ENCODE measurements around the gene HBA2.
"Not testable (repeated sequence)": the region's sequence is repeated elsewhere in the genome, so short reads cannot be mapped to it uniquely, and the experiment has no call there.

HBA2 gene

DNA sequence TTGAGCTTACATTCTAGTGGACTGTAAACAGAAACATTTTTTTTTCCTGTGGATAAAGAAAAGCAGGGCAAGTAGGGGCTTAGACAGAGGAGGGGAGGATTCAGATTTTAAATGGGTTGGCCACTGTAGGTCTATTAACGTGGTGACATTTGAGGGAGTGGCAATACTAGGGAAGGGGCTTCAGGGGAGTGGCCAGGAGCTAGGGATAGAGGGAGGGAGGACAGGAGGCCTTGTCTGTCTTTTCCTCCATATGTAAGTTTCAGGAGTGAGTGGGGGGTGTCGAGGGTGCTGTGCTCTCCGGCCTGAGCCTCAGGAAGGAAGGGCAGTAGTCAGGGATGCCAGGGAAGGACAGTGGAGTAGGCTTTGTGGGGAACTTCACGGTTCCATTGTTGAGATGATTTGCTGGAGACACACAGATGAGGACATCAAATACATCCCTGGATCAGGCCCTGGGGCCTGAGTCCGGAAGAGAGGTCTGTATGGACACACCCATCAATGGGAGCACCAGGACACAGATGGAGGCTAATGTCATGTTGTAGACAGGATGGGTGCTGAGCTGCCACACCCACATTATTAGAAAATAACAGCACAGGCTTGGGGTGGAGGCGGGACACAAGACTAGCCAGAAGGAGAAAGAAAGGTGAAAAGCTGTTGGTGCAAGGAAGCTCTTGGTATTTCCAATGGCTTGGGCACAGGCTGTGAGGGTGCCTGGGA lies 13.4 kb upstream of the HBA2 start:
- DNase-seq, result no peak

DNA sequence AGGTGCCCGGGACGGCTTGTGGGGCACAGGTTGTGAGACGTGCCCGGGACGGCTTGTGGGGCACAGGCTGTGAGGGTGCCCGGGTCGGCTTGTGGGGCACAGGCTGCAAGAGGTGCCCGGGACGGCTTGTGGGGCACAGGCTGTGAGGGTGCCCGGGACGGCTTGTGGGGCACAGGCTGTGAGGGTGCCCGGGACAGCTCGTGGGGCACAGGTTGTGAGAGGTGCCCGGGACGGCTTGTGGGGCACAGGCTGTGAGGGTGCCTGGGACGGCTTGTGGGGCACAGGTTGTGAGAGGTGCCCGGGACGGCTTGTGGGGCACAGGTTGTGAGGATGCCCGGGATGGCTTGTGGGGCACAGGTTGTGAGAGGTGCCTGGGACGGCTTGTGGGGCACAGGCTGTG lies 12.4 kb upstream of the HBA2 start:
- DNase-seq, result not testable (repeated sequence)

DNA sequence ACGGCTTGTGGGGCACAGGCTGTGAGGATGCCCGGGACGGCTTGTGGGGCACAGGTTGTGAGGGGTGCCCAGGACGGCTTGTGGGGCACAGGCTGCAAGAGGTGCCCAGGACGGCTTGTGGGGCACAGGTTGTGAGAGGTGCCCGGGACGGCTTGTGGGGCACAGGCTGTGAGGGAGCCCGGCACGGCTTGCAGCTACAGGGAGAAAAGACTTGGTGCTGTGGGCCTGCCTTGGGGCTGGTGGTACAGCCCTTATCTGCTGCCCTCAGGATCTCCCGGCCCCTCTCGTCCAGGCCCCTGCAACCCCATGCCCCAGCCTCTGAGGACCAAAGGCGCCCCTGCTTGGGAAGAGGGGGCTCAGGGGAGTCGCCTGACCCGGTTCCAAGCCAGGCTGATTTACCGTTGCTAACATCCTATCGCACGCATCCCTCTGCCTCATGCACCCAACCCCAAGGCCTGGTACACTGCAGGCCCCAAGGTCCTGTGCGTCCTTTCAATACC lies 11.9 kb upstream of the HBA2 start:
- DNase-seq, result no peak

DNA sequence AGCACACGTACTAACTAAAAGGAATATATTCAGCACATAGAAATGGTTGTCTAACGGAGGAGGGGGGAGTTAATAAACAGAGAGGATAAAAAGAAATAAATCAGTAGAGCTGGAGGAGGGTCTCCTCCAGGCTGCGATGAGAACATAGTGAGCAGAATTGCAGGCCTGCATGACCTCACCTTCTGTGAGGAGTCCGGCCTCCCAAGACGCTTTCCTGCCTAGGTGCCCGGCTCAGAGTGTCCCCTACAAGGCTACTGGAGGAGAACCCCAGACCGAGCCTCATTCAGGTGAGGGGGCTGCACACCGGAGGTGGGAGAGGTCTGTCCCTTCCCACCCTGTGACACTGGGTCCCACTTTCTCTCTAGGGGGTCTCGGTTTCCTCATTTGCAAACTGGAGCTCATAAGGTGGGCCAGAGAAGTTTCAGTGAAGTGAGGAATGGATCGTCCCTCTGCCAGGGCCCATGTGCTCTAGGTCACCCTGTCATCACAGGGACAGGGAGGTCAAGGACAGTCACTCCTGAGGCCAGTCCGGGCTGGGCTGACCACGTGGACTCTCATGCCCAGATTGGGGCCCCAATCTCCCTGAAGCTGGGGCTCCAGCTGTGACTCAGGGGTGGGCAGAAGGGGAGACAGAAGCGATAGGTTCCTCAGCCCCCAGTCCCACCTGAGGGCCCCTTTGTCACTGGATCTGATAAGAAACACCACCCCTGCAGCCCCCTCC lies 10.2 kb upstream of the HBA2 start:
- DNase-seq, result no peak

DNA sequence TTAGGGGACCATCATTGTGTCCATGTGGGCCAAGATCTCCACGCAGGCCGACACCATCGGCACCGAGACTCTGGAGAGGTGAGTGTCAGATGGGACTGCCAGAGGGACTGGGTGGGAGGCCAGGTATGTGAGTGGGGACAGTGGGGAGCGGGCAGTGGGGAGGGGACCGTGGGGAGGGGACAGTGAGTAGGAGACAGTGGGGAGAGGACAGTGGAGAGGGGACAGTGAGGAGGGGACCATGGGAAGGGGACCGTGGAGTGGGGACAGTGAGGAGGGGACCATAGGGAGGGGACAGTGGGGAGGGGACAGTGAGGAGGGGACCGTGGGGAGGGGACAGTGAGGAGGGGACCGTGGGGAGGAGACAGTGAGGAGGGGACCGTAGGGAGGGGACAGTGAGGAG lies 9.5 kb upstream of the HBA2 start:
- not testable (repeated sequence) for DNase-seq

DNA sequence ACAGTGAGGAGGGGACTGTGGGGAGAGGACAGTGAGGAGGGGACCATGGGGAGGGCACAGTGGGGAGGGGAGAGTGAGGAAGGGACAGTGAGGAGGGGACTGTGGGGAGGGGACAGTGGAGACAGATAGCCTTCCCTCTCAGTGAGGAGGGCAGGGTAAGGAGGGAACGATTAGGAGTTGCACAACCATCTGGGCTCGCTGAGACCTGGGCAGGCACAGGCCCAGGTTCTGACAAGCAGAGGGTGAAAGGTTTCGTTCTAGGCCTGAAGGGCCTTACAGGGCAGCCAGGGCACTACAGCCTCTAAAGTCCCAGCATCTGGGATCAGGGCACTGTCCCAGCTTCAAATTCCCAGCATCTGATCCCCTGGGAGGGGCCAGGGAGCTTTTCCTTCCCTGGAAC lies 9.0 kb upstream of the HBA2 start:
- not testable (repeated sequence) for DNase-seq

DNA sequence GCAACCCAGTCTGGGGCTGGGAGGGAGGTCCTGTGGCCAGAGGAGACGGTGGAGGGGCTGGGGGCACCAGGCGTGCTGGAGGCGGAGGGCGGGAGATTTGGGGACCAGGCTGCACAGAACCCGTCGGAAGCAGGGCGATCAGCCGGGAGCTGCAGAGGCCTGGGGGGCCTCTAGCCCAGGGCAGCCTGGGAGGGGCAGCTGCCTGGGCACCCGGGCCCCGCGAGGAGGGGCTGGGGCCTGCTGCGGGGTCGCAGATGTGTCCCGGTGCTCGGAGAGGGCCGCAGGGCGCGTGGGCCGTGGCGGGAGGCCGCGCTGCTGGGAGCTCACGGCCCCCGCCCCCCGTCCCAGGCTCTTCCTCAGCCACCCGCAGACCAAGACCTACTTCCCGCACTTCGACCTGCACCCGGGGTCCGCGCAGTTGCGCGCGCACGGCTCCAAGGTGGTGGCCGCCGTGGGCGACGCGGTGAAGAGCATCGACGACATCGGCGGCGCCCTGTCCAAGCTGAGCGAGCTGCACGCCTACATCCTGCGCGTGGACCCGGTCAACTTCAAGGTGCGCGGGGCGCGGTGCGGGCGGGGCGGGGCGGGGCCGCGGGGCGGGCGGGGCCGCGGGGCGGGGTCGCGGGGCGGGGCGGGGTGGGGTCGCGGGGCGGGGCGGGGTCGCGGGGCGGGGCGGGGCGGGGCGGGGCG lies 8.4 kb upstream of the HBA2 start:
- not testable (repeated sequence) for DNase-seq

DNA sequence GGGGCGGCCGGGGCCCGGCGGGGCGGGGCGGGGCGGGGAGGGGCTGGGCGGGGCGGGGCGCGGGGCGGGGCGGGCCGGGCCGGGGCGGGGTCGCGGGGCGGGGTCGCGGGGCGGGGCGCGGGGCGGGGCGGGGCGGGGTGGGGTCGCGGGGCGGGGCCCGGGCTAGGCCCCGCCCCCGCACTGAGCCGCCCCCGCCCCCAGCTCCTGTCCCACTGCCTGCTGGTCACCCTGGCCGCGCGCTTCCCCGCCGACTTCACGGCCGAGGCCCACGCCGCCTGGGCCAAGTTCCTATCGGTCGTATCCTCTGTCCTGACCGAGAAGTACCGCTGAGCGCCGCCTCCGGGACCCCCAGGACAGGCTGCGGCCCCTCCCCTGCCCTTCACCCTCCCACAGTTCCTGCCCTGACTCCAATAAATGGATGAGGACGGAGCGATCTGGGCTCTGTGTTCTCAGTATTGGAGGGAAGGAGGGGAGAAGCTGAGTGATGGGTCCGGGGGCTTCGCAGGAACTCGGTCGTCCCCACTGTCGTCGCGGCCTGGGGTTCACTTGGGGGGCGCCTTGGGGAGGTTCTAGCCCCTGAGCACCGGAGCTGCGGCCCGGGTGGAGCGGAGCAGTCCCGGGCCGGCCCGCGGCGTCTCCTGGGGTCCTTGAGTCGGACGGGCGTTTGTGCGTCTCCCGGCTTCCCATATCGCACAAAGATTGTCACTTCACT lies 7.7 kb upstream of the HBA2 start:
- DNase-seq, result no peak

DNA sequence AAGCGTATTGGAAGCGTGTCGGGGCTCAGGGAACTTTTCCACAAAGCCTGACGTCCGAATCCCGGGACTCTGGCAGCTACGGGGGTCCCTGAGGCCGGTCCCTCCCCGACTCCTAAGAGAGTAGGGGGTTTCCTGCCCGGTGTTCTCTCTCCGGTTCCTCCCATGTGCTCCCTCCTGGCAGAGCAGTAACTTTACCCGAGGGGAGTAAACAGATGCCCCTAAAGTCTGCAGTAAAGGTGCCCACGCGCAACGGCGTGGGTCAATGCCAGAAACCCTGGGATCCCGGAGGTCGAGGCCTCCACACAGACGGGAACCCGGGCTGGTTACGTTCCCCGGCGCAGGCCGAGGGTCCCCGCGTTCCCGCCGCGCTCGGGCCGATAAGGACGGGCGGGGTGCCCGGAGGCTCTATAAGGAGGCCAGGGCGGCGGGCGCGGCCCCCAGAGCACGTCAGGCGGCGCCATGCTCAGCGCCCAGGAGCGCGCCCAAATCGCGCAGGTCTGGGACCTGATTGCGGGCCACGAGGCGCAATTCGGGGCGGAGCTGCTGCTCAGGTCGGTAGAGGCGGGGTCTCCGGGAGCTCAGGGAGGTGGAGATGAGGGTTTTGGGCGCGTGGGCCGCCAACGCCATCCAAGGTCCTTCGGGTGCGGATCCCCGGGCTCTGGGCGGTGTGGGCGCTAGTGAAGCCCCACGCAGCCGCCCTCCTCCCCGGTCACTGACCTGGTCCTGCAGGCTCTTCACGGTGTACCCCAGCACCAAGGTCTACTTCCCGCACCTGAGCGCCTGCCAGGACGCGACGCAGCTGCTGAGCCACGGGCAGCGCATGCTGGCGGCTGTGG lies 6.9 kb upstream of the HBA2 start, which contains the start of gene HBM:
HBM (plus strand) TSS at position 440 of the 836 bp plus-strand sequence; CDS start at position 460, 20 bp downstream.
- peak; percentile 41 for DNase-seq

DNA sequence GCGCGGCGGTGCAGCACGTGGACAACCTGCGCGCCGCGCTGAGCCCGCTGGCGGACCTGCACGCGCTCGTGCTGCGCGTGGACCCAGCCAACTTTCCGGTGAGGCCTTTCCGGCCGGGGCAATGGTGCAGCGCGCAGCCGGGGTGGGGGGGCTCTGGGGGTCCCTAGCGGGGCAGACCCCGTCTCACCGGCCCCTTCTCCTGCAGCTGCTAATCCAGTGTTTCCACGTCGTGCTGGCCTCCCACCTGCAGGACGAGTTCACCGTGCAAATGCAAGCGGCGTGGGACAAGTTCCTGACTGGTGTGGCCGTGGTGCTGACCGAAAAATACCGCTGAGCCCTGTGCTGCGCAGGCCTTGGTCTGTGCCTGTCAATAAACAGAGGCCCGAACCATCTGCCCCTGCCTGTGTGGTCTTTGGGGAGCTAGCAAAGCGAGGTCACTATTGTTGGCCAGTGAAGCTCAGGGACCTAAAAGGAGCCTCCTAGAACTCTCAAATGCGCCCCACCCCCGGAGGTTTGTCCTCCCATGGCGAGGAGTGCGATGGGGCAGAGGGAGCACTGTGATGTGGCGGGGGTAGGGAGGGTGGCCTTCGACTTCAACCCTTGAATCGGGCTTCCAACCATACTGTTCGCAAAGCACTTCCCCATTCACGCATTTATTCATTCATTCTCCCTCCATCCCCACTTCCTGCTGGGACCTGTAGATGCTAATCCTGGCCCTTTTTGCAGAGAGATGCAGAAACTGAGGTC lies 6.1 kb upstream of the HBA2 start:
- no peak for DNase-seq

DNA sequence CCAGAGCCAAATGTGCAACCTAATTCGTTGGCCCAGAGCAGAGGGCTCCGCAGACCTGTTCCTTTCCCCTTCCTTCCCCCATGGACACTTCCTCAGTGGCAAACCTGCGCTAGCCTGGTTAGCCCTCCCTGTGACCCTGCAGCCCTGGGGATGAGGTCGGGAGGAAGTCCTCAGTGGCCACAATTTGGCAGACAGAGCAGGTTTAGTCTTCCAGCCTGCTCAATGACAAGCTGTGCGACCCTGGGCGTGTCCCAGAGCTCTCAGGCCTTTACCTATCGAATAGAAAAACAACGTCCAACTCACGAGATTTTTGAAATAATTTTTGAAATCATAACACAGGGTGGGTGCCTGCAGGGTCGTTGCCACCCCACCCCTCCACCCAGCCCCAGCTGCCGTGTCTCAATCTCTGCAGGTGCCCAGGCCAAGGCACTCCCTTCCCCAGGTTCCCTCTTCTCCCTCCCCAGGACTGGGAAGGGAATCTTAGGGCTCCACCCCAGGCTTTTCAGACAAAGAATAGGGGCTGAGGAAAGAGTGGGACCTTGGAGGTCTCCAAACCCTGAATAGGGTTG lies 5.5 kb upstream of the HBA2 start:
- DNase-seq, result no peak

DNA sequence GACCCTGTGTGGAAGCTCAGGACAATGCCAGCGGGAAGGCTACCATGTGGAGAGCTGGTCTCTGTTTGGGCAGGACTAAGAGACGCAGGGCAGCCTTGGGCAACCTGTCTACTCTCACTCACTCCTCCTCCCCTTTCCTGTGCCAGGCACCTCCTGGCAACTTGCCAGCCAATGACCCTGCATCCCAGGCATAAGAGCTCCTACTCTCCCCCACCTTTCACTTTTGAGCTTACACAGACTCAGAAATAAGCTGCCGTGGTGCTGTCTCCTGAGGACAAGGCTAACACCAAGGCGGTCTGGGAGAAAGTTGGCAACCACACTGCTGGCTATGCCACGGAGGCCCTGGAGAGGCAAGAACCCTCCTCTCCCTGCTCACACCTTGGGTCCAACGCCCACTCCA lies 4.3 kb upstream of the HBA2 start:
- no peak for DNase-seq

DNA sequence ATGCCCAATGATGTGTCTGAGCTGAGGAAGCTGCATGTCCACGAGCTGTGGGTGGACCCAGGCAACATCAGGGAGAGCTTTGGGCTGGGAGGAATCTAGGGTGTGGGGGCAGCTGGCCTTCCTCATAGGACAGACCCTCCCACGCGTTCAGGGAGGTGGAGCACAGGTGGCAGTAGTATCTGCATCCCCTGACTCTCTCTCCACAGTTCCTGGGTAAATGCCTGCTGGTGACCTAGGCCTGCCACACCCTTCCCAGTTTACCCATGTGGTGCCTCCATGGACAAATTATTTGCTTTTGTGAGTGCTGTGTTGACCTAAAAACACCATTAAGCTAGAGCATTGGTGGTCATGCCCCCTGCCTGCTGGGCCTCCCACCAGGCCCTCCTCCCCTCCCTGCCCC lies 3.7 kb upstream of the HBA2 start:
- DNase-seq, result no peak

DNA sequence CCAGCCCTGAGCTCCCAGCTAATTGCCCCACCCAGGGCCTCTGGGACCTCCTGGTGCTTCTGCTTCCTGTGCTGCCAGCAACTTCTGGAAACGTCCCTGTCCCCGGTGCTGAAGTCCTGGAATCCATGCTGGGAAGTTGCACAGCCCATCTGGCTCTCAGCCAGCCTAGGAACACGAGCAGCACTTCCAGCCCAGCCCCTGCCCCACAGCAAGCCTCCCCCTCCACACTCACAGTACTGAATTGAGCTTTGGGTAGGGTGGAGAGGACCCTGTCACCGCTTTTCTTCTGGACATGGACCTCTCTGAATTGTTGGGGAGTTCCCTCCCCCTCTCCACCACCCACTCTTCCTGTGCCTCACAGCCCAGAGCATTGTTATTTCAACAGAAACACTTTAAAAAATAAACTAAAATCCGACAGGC lies 2.6 kb upstream of the HBA2 start:
- DNase-seq, result not testable (repeated sequence)

DNA sequence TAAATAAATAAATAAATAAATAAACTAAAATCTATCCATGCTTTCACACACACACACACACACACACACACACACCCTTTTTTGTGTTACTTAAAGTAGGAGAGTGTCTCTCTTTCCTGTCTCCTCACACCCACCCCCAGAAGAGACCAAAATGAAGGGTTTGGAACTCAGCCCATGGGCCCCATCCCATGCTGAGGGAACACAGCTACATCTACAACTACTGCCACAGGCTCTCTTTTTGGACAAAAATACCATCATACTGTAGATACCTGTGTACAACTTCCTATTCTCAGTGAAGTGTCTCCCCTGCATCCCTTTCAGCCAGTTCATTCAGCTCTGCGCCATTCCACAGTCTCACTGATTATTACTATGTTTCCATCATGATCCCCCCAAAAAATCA lies 1.9 kb upstream of the HBA2 start:
- DNase-seq, result no peak

DNA sequence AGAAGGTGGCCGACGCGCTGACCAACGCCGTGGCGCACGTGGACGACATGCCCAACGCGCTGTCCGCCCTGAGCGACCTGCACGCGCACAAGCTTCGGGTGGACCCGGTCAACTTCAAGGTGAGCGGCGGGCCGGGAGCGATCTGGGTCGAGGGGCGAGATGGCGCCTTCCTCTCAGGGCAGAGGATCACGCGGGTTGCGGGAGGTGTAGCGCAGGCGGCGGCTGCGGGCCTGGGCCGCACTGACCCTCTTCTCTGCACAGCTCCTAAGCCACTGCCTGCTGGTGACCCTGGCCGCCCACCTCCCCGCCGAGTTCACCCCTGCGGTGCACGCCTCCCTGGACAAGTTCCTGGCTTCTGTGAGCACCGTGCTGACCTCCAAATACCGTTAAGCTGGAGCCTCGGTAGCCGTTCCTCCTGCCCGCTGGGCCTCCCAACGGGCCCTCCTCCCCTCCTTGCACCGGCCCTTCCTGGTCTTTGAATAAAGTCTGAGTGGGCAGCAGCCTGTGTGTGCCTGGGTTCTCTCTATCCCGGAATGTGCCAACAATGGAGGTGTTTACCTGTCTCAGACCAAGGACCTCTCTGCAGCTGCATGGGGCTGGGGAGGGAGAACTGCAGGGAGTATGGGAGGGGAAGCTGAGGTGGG lies 657 bp downstream of the HBA2 start:
- not testable (repeated sequence) for DNase-seq

DNA sequence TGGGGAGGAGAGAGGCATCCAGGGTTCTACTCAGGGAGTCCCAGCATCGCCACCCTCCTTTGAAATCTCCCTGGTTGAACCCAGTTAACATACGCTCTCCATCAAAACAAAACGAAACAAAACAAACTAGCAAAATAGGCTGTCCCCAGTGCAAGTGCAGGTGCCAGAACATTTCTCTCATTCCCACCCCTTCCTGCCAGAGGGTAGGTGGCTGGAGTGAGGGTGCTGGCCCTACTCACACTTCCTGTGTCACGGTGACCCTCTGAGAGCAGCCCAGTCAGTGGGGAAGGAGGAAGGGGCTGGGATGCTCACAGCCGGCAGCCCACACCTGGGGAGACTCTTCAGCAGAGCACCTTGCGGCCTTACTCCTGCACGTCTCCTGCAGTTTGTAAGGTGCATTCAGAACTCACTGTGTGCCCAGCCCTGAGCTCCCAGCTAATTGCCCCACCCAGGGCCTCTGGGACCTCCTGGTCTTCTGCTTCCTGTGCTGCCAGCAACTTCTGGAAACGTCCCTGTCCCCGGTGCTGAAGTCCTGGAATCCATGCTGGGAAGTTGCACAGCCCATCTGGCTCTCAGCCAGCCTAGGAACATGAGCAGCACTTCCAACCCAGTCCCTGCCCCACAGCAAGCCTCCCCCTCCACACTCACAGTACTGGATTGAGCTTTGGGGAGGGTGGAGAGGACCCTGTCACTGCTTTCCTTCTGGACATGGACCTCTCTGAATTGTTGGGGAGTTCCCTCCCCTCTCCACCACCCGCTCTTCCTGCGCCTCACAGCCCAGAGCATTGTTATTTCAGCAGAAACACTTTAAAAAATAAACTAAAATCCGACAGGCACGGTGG lies 1.5 kb downstream of the HBA2 start:
- not testable (repeated sequence) for DNase-seq

DNA sequence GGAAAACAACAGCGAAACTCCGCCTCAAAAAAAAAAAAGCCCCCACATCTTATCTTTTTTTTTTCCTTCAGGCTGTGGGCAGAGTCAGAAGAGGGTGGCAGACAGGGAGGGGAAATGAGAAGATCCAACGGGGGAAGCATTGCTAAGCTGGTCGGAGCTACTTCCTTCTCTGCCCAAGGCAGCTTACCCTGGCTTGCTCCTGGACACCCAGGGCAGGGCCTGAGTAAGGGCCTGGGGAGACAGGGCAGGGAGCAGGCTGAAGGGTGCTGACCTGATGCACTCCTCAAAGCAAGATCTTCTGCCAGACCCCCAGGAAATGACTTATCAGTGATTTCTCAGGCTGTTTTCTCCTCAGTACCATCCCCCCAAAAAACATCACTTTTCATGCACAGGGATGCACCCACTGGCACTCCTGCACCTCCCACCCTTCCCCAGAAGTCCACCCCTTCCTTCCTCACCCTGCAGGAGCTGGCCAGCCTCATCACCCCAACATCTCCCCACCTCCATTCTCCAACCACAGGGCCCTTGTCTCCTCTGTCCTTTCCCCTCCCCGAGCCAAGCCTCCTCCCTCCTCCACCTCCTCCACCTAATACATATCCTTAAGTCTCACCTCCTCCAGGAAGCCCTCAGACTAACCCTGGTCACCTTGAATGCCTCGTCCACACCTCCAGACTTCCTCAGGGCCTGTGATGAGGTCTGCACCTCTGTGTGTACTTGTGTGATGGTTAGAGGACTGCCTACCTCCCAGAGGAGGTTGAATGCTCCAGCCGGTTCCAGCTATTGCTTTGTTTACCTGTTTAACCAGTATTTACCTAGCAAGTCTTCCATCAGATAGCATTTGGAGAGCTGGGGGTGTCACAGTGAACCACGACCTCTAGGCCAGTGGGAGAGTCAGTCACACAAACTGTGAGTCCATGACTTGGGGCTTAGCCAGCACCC lies 2.6 kb downstream of the HBA2 start:
- no peak for DNase-seq
